ENCODE measurements around the gene KCNQ1.

Gene KCNQ1

DNA sequence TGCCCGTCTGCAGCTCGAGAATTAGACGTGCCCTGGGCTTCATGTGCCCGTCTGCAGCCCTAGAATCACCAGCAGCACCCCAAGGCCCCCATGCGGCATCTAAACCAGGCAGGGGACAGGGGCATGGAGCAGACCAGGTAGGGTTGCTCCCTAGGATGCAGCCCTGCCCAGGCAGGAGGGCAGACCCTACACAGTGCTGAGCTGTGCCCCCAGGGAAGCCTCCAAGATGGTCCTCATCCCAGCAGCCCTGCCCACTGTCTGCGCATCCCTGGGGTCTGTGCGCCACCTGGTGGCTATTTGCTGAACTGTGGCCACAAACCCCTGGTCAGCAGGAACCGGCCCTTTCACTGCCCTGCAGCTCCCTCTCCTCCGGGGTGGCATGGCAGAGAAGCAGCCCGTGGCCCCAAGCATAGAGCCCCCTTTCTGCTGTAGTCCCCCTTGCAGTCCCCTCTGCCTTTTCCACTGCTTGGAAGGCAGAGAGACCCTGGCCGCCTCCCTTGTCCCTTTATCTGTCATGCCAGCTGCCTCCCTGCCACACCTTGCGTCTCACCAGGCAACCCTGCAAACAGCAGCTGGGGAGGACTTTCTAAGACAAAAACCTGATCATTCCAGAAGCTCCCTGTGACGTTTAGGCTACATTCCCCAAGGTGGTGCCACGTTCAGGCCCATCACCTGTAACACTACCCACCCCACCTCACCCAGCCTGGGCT, 86.6 kb downstream of the KCNQ1 start:
- in situ Hi-C loops (cut with MboI; ENCODE audit: low sequenced_read_pairs), result loop anchor here (5.0 to 10.0 kb wide), 2 partner anchors 104 to 363 kb away; no protein-coding TSS in a partner anchor

DNA sequence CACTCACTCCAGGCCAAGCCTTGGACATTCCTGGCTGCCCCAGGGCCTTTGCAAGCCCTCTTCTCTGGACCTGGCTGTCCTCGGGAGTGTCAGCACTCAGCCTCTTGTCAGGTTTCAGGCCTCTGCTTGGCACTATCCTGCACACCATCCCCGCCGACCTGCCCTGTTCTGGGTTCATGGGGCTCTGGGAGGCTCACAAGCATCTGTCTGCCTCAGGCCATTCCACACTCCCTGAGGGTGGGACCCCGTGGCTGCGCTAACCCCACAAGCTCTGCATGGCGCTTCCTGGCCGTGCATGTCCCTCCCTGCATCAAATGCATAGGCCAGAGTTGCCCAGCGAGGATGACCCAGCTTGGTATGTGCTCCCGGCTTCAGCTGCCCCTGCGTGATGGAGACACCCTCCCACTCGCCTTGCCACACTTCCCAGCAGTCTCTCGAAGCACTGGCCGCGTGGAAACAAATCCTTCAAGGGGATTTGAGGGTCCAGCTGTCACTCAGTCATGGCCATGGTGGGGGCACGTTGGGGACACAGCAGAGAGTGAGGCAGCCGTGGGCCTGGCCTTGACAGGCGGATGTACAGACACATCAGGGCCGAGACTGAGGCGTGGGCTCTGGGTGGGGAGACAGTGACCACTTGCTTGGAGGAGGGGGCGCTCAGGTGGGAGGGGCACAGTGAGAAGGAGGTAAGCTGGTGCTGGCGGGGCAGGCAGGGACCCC, 87.3 kb downstream of the KCNQ1 start:
- in situ Hi-C loops (cut with MboI; ENCODE audit: low sequenced_read_pairs), result loop anchor here (5.0 to 10.0 kb wide), 2 partner anchors 105 to 363 kb away; no protein-coding TSS in a partner anchor

DNA sequence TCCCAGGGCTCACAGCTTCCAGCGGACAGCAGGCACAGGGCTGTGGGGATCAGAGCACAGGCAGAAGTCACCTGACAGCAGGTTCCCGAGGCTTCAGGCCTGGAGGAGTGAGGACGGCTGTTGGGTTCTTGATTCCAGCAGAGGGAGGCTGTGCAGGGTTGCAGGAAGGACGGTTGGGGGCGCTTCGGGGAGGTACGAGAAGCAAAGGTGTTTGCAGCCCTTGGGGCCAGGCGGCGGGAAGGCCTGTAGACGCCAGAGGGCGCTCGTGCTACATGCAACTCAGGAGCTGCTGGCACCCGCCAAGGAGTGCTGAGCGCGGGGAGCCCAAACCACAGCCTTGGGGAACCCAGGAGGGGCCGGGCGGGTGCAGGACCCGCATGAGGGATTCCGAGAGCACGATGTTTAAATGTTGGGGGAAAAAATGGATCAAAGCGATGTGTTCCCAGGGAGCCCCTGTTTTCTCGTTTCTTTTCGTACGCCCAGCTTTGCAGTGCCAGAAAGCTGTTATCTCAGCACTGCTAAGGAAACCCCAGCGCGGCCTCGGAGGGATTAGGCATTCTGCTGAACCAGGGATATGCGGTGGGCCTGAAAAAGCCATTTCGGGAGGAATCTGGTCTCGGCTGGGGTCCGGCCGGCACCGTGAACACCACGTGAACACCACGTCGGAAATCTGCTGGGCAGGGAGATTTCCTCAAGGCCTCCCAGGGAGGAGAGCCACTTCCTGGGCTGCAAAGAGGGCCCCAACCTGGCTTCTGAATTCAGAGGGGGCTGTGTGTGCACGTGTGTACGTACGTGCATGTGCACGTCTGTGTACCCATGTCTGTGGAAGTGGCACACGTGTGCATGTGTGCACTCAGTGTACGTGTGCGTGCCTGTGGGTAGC, 88.1 kb downstream of the KCNQ1 start:
- in situ Hi-C loops (cut with MboI; ENCODE audit: low sequenced_read_pairs), result loop anchor here (5.0 to 10.0 kb wide), 2 partner anchors 106 to 362 kb away; no protein-coding TSS in a partner anchor

DNA sequence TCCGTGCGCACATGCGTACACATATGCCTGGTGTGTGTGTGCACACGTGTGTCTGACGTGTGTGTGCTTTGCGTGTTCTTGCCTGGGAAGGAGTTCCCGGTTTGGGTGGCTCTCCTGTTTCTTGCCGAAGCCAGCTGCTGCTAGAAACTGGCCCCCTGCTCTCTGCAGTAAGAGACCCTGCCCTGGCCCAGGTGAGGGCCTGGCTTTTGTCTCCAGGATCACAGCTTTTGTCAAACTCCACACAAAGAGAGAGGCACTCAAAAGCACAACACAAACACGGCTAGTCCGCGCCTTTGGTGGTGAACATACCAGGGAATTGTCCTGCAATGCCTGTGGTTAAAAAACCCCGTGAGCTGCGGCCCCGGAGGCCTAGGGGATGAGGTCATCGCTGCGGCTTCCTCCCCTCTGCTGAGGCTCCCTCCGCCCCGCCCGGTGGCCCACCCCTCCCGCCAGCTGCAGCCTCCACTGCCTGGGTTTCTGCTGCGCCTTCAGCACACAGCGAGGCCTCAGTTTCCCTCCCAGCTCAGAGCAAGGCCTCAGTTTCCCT, 88.9 kb downstream of the KCNQ1 start:
- in situ Hi-C loops (cut with MboI; ENCODE audit: low sequenced_read_pairs), result loop anchor here (5.0 to 10.0 kb wide), 2 partner anchors 106 to 361 kb away; no protein-coding TSS in a partner anchor

DNA sequence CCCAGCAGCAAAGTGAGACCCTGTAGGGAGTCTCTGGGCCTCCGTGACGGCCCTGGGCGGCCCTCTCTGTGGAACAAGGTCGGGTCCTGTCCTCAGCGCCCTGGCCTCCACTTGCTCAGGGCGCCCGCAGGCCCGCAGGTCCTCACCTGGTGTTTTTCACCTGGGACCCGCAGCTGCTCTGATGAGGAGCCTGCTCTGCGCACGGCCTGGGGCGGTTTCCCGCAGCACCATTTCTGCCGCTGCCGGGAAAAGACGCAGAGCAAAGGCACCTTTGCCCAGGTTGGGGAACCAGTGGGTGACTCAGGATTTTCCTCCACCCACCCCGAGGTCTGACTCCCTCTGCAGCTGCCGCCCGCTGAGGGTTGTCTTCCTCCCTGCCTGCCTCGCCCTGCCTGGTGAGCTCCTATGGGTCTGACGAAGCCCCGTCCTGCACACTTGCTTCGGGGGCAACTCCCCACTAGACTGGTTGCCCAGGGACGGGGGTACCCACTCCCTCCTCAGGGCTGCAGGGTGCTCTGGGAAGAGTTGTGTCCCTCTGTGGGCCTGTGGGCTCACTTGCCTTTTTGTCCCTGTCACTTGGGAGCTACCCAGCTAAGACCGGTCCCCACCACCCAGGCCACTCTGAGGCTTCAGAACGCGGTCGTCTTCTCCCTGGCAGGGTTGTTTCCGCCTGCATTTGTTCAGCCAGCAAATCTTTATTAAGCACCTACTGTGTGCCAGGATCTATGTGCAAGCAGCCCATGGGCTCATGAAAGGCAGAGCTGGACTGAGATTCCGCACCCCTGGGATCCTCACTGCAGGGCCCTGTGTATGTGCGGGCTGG, 89.5 kb downstream of the KCNQ1 start:
- in situ Hi-C loops (cut with MboI; ENCODE audit: low sequenced_read_pairs), result loop anchor here (5.0 to 10.0 kb wide), 2 partner anchors 107 to 360 kb away; no protein-coding TSS in a partner anchor

DNA sequence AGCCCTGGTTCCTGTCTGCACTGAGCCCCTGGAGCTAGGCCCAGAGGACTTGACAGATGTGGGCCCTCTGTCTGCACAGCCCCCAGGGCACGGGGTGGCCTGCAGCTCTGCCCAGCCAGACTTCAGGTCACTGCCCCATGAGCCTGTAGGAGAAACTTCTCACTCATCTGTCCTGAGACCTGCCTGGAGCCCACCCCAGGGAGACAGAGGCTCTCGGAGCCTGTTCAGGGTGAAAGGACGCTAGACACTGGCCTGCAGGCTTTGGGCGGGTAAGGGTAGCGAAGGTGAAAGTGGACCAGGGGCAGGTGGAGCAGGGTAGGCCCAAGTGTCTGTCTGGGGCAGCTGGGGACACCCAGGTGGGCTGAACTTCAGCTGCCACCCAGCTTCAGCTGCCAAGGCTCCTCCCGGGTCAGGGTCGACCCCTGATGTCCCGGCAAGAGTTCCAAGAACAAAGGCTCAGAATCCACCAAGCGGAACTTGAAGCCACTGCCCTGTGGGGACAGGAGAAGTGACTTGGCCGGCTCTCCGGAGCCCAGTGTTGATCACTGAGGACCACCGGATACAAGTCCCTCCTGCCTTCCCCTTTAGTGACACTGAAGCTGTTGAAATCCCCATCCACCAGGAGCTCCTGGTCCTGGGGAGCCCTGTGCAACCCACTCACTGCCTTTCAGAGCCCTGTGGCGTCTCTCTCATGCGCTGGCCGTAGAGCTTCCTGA, 90.3 kb downstream of the KCNQ1 start:
- in situ Hi-C loops (cut with MboI; ENCODE audit: low sequenced_read_pairs), result loop anchor here (5.0 to 10.0 kb wide), 2 partner anchors 108 to 360 kb away; no protein-coding TSS in a partner anchor

DNA sequence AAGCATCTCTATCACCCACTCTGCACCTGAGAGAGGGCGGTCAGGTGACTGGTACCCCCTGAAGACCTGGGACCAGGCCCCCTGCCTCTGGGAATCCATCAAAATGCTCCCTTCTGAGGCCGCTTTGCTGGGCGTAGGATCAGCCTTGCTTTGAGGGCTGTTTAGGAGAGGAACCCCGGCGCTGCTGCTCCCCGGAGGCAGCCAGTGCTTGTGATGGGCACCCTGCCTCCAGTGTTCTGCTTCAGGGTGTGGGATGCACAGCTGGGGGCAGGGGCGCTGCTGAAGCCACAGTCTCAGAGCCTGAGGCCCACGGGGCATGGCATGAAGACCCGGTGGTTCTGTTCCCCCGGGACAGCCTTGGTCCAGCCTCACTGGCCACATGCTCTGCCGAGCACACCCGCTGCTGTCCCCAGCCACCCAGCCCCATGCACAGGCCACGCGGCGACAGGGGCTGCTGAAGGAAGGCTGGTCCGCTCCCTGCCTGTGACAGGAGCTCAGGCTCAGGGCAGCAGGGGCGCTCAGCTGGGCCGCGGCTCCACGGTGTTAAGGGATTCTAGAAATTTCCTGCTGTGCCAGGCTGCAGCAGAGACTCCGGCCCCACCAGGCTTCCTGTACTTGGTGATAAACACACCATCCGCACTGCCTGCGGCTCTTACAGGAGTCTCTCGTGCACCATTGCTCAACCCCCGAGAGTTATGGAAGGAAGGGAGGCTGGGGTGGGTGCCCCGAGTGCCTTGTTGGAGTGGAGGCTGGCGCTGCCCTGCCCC, 91.0 kb downstream of the KCNQ1 start:
- in situ Hi-C loops (cut with MboI; ENCODE audit: low sequenced_read_pairs), result loop anchor here (10.0 kb wide), 1 partner anchor 359 kb away; no protein-coding TSS in a partner anchor

DNA sequence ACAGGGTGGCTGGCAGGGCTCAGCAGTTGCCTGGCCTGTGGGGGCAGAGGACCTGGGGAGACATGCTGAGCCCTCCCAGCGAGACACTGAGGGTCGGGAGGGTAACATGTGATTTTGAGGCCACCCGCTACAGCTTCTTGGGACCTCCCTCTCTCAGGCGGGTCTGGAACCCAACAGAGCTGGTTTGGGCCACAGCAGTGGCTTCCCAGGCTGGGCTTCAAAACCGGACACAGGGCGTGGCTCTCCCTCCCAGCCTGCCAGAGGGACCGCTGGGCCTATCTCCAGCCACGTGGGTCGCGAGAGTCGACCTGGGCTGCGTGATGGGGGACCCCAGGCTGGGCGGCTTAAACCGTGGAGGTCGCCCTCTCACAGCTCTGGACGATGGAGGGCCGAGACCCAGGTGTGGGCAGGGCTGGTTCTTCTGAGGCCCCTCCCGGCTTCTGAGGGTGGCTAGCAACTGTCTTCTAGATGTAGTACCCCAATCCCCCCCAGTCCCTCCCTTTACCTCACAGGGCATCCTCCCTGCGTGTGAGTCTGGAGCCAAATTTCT, 91.7 kb downstream of the KCNQ1 start:
- in situ Hi-C loops (cut with MboI; ENCODE audit: low sequenced_read_pairs), result loop anchor here (10.0 kb wide), 1 partner anchor 358 kb away; no protein-coding TSS in a partner anchor

DNA sequence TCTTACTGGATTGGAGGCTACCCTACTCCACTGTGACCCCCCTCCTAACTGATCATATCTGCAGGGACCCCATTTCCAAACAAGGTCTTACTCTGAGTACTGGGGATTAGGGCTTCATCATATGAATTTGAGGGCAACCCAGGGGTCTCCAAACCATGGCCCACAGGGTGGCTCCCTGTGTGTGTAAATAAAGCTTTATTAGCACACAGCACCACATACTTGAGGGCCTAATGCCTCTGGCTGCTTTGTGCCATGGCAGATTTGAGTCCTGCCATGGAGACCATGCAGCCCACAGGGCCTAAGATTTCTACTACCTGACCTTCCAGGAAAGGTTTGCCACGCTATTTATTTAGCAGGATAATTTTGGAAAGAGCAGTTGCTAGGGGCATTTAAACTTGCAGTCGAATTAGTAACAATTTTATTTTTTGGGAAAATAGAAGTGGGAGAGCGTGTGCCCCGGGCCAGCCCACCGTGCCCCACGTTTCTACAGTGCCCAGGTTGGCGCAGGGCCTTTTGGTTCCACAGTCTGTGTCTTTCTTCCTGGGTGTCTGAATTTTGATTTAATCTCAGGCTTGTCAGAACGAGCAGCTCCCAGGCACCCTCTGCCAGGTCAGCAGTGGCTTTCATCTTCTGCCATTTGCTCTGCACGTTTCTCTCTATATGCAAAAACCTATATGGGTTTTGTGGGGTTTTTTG, 92.3 kb downstream of the KCNQ1 start:
- in situ Hi-C loops (cut with MboI; ENCODE audit: low sequenced_read_pairs), result loop anchor here (10.0 kb wide), 1 partner anchor 358 kb away; no protein-coding TSS in a partner anchor

DNA sequence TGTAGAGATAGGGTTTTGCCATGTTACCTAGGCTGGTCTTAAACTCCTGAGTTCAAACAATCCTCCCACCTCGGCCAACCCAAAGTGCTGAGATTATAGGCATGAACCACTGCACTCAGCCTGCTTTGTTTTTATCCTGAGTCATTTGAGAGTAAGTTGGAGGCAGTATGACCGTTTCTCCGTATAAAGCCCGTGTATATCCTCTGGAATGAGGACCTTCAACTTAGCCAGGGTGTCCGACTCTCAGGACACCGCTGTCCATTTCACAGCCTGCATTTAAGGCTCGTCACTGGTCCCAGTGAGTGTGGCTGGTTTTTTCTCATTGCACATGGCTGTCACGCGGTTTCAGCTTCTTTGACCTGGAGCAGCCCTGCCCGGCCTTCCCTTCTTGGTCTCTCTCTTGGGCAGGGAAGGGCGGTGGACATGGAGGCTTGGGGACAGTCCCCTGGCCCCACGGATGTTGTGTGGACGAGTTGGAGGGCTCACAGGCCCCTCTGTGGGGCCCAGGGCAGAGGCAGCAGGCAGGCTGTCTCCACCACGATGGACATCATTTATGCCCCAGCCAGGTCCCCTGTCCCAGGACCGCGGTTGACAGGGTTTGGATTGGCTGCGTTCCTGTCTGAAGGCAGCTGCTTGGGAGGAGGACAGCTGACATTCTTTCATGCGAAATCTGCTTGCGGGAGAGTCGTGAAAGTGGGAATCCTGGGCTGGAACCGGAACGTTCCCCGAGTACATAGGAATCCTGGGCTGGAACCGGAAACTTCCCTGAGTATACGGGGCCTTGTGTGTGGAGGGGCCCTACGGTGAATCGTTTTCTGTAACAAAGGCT, 93.3 kb downstream of the KCNQ1 start:
- in situ Hi-C loops (cut with MboI; ENCODE audit: low sequenced_read_pairs), result loop anchor here (10.0 kb wide), 1 partner anchor 357 kb away; no protein-coding TSS in a partner anchor

DNA sequence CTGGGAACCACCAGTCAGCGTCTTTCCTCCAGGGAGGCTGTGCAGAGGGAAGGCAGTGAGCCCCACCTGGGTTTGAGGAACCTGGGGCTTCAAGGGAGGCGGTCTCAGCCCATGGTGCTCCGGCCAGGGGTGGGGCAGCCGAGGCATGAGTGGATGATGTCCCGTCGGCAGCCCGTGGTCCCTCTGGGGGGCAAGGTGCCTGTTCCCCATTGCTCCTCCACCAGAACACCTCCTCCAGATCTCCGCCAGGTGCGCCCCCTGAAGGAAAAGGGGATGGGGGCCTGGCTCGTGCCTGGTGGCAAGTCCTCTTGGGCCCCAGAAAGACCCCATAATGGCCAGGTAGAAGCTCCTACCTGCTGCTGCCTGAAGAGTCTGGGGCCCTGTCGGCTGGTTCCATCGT, 94.1 kb downstream of the KCNQ1 start:
- in situ Hi-C loops (cut with MboI; ENCODE audit: low sequenced_read_pairs), result loop anchor here (10.0 kb wide), 1 partner anchor 356 kb away; no protein-coding TSS in a partner anchor

DNA sequence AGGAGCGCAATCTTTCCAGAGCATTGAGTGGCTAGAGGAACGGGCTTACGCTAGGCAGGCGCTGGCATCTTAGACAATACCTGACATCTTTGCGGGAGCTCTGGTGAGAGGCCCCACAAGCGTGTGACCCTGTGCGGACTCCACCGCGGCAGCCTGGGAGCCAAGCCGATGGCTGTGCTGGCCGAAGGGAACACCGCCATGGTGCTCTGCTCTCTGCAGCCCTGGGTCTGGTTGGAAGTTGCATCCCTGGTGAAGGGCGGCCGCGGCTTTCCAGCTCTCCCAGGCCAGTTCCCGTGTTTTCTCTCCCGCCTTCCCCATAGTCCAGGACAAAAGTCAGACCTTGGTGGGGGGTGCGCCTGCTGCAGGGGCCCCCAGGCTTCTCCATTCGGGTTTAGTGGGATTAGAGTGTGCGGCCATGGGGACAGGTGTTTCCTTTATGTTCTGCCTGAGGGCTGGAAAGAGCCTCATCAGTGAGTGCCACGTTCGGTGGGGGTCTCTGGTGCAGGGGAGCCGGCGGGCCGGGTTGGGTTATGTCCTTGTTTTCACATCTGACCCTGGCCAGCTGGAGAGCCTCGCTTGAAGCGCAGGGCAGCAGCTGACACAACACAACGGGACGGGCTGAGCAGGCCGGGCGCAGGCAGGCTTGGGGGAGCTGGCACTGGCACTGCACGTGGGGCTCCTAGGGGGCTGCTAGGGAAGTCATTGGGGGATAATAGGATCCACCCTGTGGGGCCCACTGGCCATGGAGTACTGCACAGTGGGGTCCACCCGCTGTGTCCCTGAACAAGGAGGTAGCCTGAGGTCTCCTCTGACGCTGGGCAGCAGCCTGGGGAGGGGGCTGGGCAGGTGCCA, 94.8 kb downstream of the KCNQ1 start:
- in situ Hi-C loops (cut with MboI; ENCODE audit: low sequenced_read_pairs), result loop anchor here (10.0 kb wide), 1 partner anchor 355 kb away; no protein-coding TSS in a partner anchor

DNA sequence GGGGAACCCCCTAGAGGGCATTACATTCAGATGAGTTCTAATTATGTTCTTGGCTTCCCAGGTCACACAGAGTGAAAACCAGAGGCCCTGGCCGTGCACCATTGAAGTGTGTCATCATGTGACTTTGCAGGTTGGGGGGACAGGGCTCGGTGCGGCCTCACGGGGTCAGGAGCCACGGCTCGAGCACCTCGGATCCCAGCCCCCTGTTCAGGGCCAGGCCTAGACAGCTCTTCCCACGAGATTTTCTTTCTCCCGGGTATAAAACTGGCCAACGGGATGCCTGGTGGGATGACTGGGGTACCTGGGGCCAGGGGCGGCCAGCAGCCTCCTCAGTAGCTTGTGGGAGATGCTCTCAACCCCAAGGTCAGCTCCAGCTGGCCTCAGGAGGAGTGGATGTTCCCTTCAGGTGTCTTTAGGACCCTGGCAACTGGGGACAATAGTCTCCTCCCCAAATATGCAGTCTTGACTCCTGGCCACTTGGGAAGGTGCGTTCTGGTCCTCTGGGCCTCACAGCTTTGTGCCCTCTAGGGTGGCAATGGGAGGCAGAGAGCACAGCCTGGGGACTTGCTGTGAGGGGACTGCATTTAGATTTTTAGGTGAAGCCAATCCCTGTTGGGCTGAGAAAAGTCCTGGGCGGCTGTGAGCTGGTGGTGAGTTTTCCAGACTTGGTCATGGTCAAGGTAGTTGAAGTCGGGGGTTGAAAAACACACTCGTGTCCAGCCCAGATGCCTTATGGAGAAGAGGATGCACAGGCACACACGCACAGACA, 95.6 kb downstream of the KCNQ1 start:
- in situ Hi-C loops (cut with MboI; ENCODE audit: low sequenced_read_pairs), result no loop called here

DNA sequence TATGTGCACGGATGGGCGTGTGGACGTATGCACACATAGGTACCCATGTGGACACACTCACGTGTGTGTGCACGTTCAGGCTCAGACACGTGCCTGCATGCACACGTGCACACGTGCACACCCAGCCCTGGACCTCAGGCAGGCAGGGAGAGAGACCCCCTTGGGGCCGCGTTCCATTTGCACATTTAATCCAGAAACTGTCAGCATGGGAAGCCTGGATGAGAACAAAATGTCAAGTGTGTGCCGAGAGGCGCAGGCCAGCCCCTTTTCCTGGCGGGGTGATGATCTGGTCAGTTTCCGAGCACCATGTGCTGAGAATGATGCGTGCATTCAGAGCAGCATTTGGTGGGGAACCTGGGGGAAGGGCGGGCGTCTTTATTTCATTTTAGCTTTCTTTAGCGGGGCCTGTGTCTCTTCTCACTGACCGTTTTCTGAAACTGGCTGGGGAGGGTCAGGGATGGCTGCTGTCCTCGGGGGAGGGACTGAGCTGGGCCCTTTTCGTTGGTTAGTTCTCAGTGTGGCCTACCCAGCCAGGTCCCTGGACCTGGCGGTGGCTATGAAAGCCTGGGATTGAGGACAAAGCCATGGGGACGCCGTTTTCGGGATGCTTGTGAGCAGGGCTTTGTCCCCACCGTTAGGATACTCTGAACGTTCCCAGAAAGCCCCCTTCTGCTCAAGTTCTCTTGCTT, 96.3 kb downstream of the KCNQ1 start:
- in situ Hi-C loops (cut with MboI; ENCODE audit: low sequenced_read_pairs), result no loop called here
